Muscle layer of colon (tissue), 2 donors: Measurements from ENCODE around the gene GOLGA3.
"Not testable (repeated sequence)": the region's sequence is repeated elsewhere in the genome, so short reads cannot be mapped to it uniquely, and the experiment has no call there.

ENCODE experiments used
- H3K27ac ChIP-seq: one replicate; pipeline ENCODE4 v1.7.0; 2013; ENCODE audit warnings: low read depth, mild to moderate bottlenecking, low read length, moderate library complexity
- H3K27me3 ChIP-seq, 2 donors: one replicate each; pipeline ENCODE4 v1.7.0; 2013; ENCODE audit warnings: low read length in 2 of 2, mild to moderate bottlenecking in 2 of 2; ENCODE audit not compliant: insufficient read depth in 2 of 2, control insufficient read depth in 1 of 2
- H3K36me3 ChIP-seq: one replicate; pipeline ENCODE4 v1.7.0; 2013; ENCODE audit warnings: mild to moderate bottlenecking, low read length; ENCODE audit not compliant: insufficient read depth
- H3K4me1 ChIP-seq: one replicate; pipeline ENCODE4 v1.7.0; 2013; ENCODE audit warnings: mild to moderate bottlenecking, low read length; ENCODE audit not compliant: insufficient read depth
- H3K4me3 ChIP-seq, 2 donors: one replicate each; pipeline ENCODE4 v1.7.0; 2013; ENCODE audit warnings: low read length in 2 of 2, low read depth in 1 of 2, mild to moderate bottlenecking in 1 of 2, moderate library complexity in 1 of 2
- H3K9ac ChIP-seq: one replicate; pipeline ENCODE4 v1.7.0; 2013; ENCODE audit warnings: low read length
- H3K9me3 ChIP-seq: one replicate; pipeline ENCODE4 v1.7.0; 2013; ENCODE audit warnings: mild to moderate bottlenecking, low read length
- donor health status: abdominal sarcoma.
- donor health status: Adenocarcinoma of cecum.

Gene GOLGA3

GRCh38 chr12:132773077-132773955 is 55.4 kb downstream of the GOLGA3 start:
- H3K27me3 ChIP-seq, result no peaks in the 10 kb centered on the region
- H3K4me3 ChIP-seq, result no peak overlapping the region
- peaks cover 6% of the 10 kb centered on the region for H3K4me1 ChIP-seq
- no peaks in the 10 kb centered on the region for H3K9me3 ChIP-seq
- H3K27ac ChIP-seq, result no peak overlapping the region
- no peak overlapping the region for H3K9ac ChIP-seq
- H3K36me3 ChIP-seq, result peaks cover 57% of the 10 kb centered on the region

GRCh38 chr12:132772606-132773005 is 56.1 kb downstream of the GOLGA3 start:
- Histone ChIP-seq H3K27ac (no peak overlapping the region), H3K27me3 (no peaks in the 10 kb centered on the region), H3K9ac (no peak overlapping the region), H3K9me3 (no peaks in the 10 kb centered on the region), H3K36me3 (peaks cover 53% of the 10 kb centered on the region), H3K4me1 (peaks cover 7% of the 10 kb centered on the region), H3K4me3 (no peak overlapping the region)

- Histone ChIP-seq H3K36me3 (peaks cover 40% of the 10 kb centered on the region), H3K4me3 (no peak overlapping the region), H3K4me1 (peaks cover 7% of the 10 kb centered on the region), H3K9ac (no peak overlapping the region), H3K27me3 (no peaks in the 10 kb centered on the region), H3K9me3 (no peaks in the 10 kb centered on the region), H3K27ac (no peak overlapping the region)
These were observed 57.4 kb downstream of the GOLGA3 start for GRCh38 chr12:132771126-132771838.

GRCh38 chr12:132766380-132767085 is 62.1 kb downstream of the GOLGA3 start:
- Histone ChIP-seq H3K9me3 (no peaks in the 10 kb centered on the region), H3K9ac (no peak overlapping the region), H3K4me1 (peaks cover 13% of the 10 kb centered on the region), H3K4me3 (no peak overlapping the region), H3K27me3 (no peaks in the 10 kb centered on the region), H3K36me3 (peaks cover 2% of the 10 kb centered on the region), H3K27ac (no peak overlapping the region)

GRCh38 chr12:132765361-132765760 is 63.3 kb downstream of the GOLGA3 start:
- Histone ChIP-seq H3K9me3 (no peaks in the 10 kb centered on the region), H3K27me3 (no peaks in the 10 kb centered on the region), H3K4me1 (peaks cover 20% of the 10 kb centered on the region), H3K4me3 (no peak overlapping the region), H3K27ac (no peak overlapping the region), H3K9ac (no peak overlapping the region), H3K36me3 (no peaks in the 10 kb centered on the region)

GRCh38 chr12:132764231-132764630 is 64.4 kb downstream of the GOLGA3 start:
- Histone ChIP-seq H3K4me3 (no peak overlapping the region), H3K27ac (no peak overlapping the region), H3K9ac (no peak overlapping the region), H3K27me3 (no peaks in the 10 kb centered on the region), H3K9me3 (no peaks in the 10 kb centered on the region), H3K36me3 (no peaks in the 10 kb centered on the region), H3K4me1 (peaks cover 24% of the 10 kb centered on the region)

- no peaks in the 10 kb centered on the region for H3K27me3 ChIP-seq
- H3K9me3 ChIP-seq, result no peaks in the 10 kb centered on the region
- H3K36me3 ChIP-seq, result no peaks in the 10 kb centered on the region
- H3K27ac ChIP-seq, result peak overlapping the region; percentile 97
- peaks cover 17% of the 10 kb centered on the region for H3K4me1 ChIP-seq
- H3K9ac ChIP-seq, result peak overlapping the region; percentile 68
- H3K4me3 ChIP-seq, result peak overlapping the region; percentile 40 to 71
These were observed 66.6 kb downstream of the GOLGA3 start for GRCh38 chr12:132761921-132762583.

GRCh38 chr12:132761032-132761920 is 67.4 kb downstream of the GOLGA3 start, which contains the start of gene ANKLE2:
ANKLE2 (minus strand) TSS chr12:132761832; CDS start chr12:132761798, 34 bp downstream.
- Histone ChIP-seq H3K4me3 (peak within 1 kb of the TSS; percentile 85 to 88), H3K9ac (peak within 1 kb of the TSS; percentile 83), H3K4me1 (peaks cover 17% of the 10 kb centered on the region), H3K27ac (peak within 1 kb of the TSS; percentile 97), H3K9me3 (no peaks in the 10 kb centered on the region), H3K36me3 (no peaks in the 10 kb centered on the region), H3K27me3 (no peaks in the 10 kb centered on the region)

GRCh38 chr12:132759359-132759758 is 69.3 kb downstream of the GOLGA3 start:
- peaks cover 6% of the 10 kb centered on the region for H3K36me3 ChIP-seq
- H3K9me3 ChIP-seq, result no peaks in the 10 kb centered on the region
- H3K9ac ChIP-seq, result no peak overlapping the region
- no peaks in the 10 kb centered on the region for H3K27me3 ChIP-seq
- H3K4me1 ChIP-seq, result peaks cover 17% of the 10 kb centered on the region
- H3K4me3 ChIP-seq, result no peak overlapping the region
- no peak overlapping the region for H3K27ac ChIP-seq

GRCh38 chr12:132758825-132759224 is 69.8 kb downstream of the GOLGA3 start:
- H3K27ac ChIP-seq, H3K9ac ChIP-seq, H3K36me3 ChIP-seq, H3K9me3 ChIP-seq, H3K4me3 ChIP-seq, H3K27me3 ChIP-seq: not testable (repeated sequence)
- H3K4me1 ChIP-seq, result peaks cover 17% of the 10 kb centered on the region
